Neural crest cell (in vitro differentiated cells): ENCODE data around the gene ANGEL2. TPM values are rescaled to one million over a fixed set of nuclear protein-coding genes. Genes with fewer than 3 reads are reported as not detected.

ENCODE experiments used
- DNase-seq: peaks from one replicate; pipeline ENCODE4 v3.0.0; 2021; ENCODE audit warnings: low read depth, mixed read lengths, low spot score
- H3K27ac Mint-ChIP-seq: one replicate; pipeline ENCODE4 v1.8.0; 2021; ENCODE audit warnings: mild to moderate bottlenecking, mixed read lengths; ENCODE audit not compliant: unreplicated experiment
- H3K27me3 Mint-ChIP-seq: 2 replicates; pipeline ENCODE4 v1.8.0; 2021; ENCODE audit warnings: low read depth, mild to moderate bottlenecking, mixed read lengths
- H3K36me3 Mint-ChIP-seq: 2 replicates; pipeline ENCODE4 v1.8.0; 2021; ENCODE audit warnings: low read depth, mild to moderate bottlenecking, mixed read lengths
- H3K4me1 Mint-ChIP-seq: 2 replicates; pipeline ENCODE4 v1.8.0; 2021; ENCODE audit warnings: mixed read lengths
- H3K4me3 Mint-ChIP-seq: one replicate; pipeline ENCODE4 v1.8.0; 2021; ENCODE audit warnings: mild to moderate bottlenecking, mixed read lengths
- H3K9me3 Mint-ChIP-seq: 2 replicates; pipeline ENCODE4 v1.8.0; 2021; ENCODE audit warnings: mixed read lengths
- total RNA-seq: library from RNA; stranded (reverse); gene quantifications from 2 replicates; pipeline ENCODE4 v1.2.1, GENCODE V29; 2021
- TF ChIP-seq, protein P1 (sequence below): fragments of 200-600 bp; sonication (generic); conservative IDR thresholded peaks from 2 replicates; pipeline ENCODE4 v1.5.0; 2021; ENCODE audit warnings: antibody characterized with exemption, mild to moderate bottlenecking

ANGEL2 gene
- total RNA-seq, 1 donor from 2014 or later: 49.0 TPM

GRCh38 chr1:212990276-212990675 lies 25.4 kb downstream of the ANGEL2 start:
- Mint-ChIP-seq H3K27ac (no peak overlapping the region), H3K27me3 (no peaks in the 10 kb centered on the region), H3K4me1 (no peaks in the 10 kb centered on the region), H3K36me3 (peaks cover 6% of the 10 kb centered on the region), H3K9me3 (no peaks in the 10 kb centered on the region), H3K4me3 (no peak overlapping the region)
- TF ChIP-seq, protein P1, sequence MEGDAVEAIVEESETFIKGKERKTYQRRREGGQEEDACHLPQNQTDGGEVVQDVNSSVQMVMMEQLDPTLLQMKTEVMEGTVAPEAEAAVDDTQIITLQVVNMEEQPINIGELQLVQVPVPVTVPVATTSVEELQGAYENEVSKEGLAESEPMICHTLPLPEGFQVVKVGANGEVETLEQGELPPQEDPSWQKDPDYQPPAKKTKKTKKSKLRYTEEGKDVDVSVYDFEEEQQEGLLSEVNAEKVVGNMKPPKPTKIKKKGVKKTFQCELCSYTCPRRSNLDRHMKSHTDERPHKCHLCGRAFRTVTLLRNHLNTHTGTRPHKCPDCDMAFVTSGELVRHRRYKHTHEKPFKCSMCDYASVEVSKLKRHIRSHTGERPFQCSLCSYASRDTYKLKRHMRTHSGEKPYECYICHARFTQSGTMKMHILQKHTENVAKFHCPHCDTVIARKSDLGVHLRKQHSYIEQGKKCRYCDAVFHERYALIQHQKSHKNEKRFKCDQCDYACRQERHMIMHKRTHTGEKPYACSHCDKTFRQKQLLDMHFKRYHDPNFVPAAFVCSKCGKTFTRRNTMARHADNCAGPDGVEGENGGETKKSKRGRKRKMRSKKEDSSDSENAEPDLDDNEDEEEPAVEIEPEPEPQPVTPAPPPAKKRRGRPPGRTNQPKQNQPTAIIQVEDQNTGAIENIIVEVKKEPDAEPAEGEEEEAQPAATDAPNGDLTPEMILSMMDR: no peak
- no peak for DNase-seq

DNA sequence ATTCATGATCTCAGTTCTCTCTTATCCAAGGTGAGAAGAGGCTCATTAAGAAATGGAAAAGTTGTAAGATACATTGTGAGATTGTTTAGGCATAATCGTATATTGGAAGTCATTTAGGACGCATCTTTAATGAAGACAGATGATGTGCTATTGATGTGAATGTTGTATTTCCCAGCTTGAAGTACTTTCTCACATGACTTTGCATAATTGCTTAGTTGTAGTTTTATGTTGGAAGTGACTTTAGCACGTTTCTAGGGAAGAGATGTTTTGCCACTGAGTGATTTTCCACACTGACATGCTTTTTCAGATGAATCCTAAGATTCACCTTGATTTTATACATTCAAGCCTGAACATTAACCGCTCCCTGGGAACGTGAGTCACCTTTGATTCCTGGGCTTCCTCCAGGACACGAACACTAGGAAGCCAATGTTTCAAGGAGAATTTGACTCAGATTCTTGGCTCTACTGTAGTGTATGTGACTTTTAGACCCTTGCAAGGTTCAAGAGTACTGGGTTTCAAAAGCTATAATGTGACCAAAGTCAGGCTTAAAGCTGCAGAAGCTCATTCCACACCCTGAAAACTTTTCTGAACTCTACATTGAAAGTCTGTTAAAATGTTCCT lies 27.9 kb downstream of the ANGEL2 start:
- no peaks in the 10 kb centered on the region for H3K4me1 Mint-ChIP-seq

DNA sequence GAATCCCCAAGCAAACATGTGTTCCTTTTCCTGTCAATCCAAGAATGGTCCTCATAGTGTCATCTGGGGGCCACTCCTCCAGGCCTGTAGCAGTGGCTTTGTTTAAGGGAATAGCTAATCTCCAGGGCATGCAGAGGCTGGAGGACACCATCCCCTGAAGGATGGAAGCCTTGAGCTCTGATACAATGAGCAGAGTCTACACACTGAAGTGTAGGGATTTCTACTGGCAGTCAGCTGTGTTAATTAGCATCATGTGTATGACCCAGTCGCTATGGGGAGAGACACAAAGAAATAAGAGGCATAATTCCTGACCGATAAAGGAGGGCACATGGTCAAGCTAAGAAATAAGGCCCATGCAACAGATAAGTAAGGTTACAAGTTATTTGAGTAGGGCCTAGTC lies 29.1 kb downstream of the ANGEL2 start:
- DNase-seq: no peak
- H3K9me3 Mint-ChIP-seq: no peaks in the 10 kb centered on the region
- TF ChIP-seq, protein P1: no peak
- no peak overlapping the region for H3K4me3 Mint-ChIP-seq
- no peaks in the 10 kb centered on the region for H3K4me1 Mint-ChIP-seq
- H3K27me3 Mint-ChIP-seq: no peaks in the 10 kb centered on the region
- H3K27ac Mint-ChIP-seq: no peak overlapping the region
- peaks cover 6% of the 10 kb centered on the region for H3K36me3 Mint-ChIP-seq

More for the DNA sequence above, 27.9 kb downstream of the ANGEL2 start:
- no peak overlapping the region for H3K27ac Mint-ChIP-seq
- H3K27me3 Mint-ChIP-seq: no peaks in the 10 kb centered on the region
- TF ChIP-seq, protein P1: no peak
- H3K4me3 Mint-ChIP-seq: no peak overlapping the region
- H3K9me3 Mint-ChIP-seq: no peaks in the 10 kb centered on the region
- no peak for DNase-seq
- H3K36me3 Mint-ChIP-seq: peaks cover 9% of the 10 kb centered on the region

GRCh38 chr1:212984522-212985291 lies 31.0 kb downstream of the ANGEL2 start:
- Mint-ChIP-seq H3K36me3 (peaks cover 6% of the 10 kb centered on the region), H3K9me3 (no peaks in the 10 kb centered on the region), H3K4me3 (no peak overlapping the region), H3K27ac (no peak overlapping the region), H3K27me3 (no peaks in the 10 kb centered on the region), H3K4me1 (peaks cover 8% of the 10 kb centered on the region)
- TF ChIP-seq, protein P1: no peak
- no peak for DNase-seq

GRCh38 chr1:212983482-212983881 lies 32.2 kb downstream of the ANGEL2 start:
- no peak for DNase-seq
- no peaks in the 10 kb centered on the region for H3K27me3 Mint-ChIP-seq
- H3K36me3 Mint-ChIP-seq: peaks cover 6% of the 10 kb centered on the region
- no peak overlapping the region for H3K27ac Mint-ChIP-seq
- no peaks in the 10 kb centered on the region for H3K9me3 Mint-ChIP-seq
- H3K4me1 Mint-ChIP-seq: peaks cover 8% of the 10 kb centered on the region
- H3K4me3 Mint-ChIP-seq: no peak overlapping the region
- TF ChIP-seq, protein P1: no peak
